ENCODE results near the gene INVS. TPM values are rescaled to one million over a fixed set of nuclear protein-coding genes. Genes with fewer than 3 reads are reported as not detected.

The INVS gene
- total and polyA plus RNA-seq, 2 experiments from 2014 or later = 4.1 to 8.7 TPM

DNA sequence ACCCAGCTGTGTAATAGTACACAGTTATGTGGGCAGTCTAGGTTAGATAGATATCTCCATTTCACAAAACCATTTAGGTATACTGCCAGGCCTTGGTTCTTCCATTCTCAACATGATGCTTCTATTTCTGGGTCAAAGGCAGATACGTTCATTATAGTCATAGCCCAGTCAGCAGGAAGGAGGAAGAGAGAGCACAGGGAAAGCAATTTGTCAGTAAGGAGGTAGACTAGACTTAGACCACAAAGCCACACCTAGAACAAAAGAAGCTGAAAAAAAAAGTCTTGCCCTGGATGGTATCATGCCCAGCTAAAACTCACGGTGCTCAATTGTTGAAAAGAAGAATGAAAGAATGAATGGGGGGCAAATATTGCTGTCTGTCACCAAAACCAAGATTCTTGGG is 7.6 kb downstream of the INVS start:
- Histone ChIP-seq H3F3A (replicated peaks; ENCODE audit: low read depth) (no peaks in the 10 kb centered on the region), H4K20me1 (replicated peaks; ENCODE audit: insufficient read depth) (no peaks in the 10 kb centered on the region), H3K4me2 (no peak overlapping the region), H3K4me1 (ENCODE audit: insufficient read depth) (0 out of 2 replicates have a peak, but pooled peaks cover 6% of the 10 kb centered on the region), H3K4me3 (no peak overlapping the region), H3K9me2 (ENCODE audit: insufficient read depth) (no peaks in the 10 kb centered on the region), H3K79me2 (replicated peaks; ENCODE audit: insufficient read depth) (no peaks in the 10 kb centered on the region), H3K27ac (ENCODE audit: low read depth) (no peak overlapping the region), H3K36me3 (ENCODE audit: insufficient read depth) (no peaks in the 10 kb centered on the region), H3K27me3 (ENCODE audit: insufficient read depth) (no peaks in the 10 kb centered on the region), H2AFZ (no peak overlapping the region)
- H3K4me1 Mint-ChIP-seq = peaks cover 6% of the 10 kb centered on the region; the same call in 2 of the 3 replicates
- no peak overlapping the region for H3K4me3 Mint-ChIP-seq
- DNase-seq (ENCODE audit: low spot score) (no peak), ATAC-seq (no peak)
- H3K9me3 Mint-ChIP-seq = no peaks in the 10 kb centered on the region
- H3K36me3 Mint-ChIP-seq (ENCODE audit: low read depth) = no peaks in the 10 kb centered on the region
- H3K27me3 Mint-ChIP-seq (ENCODE audit: insufficient read depth, low read depth, poor library complexity) = no peaks in the 10 kb centered on the region
- H3K27ac Mint-ChIP-seq = no peak overlapping the region
- TF ChIP-seq EZH2 (IDR thresholded peaks at IDR 0.05; ENCODE audit: low read depth, unreplicated experiment) (no peak), POLR2AphosphoS5 (IDR thresholded peaks at IDR 0.05; ENCODE audit: low read depth) (no peak), STAT1 (IDR thresholded peaks at IDR 0.05; ENCODE audit: unreplicated experiment) (no peak)
- TF ChIP-seq, protein P1, sequence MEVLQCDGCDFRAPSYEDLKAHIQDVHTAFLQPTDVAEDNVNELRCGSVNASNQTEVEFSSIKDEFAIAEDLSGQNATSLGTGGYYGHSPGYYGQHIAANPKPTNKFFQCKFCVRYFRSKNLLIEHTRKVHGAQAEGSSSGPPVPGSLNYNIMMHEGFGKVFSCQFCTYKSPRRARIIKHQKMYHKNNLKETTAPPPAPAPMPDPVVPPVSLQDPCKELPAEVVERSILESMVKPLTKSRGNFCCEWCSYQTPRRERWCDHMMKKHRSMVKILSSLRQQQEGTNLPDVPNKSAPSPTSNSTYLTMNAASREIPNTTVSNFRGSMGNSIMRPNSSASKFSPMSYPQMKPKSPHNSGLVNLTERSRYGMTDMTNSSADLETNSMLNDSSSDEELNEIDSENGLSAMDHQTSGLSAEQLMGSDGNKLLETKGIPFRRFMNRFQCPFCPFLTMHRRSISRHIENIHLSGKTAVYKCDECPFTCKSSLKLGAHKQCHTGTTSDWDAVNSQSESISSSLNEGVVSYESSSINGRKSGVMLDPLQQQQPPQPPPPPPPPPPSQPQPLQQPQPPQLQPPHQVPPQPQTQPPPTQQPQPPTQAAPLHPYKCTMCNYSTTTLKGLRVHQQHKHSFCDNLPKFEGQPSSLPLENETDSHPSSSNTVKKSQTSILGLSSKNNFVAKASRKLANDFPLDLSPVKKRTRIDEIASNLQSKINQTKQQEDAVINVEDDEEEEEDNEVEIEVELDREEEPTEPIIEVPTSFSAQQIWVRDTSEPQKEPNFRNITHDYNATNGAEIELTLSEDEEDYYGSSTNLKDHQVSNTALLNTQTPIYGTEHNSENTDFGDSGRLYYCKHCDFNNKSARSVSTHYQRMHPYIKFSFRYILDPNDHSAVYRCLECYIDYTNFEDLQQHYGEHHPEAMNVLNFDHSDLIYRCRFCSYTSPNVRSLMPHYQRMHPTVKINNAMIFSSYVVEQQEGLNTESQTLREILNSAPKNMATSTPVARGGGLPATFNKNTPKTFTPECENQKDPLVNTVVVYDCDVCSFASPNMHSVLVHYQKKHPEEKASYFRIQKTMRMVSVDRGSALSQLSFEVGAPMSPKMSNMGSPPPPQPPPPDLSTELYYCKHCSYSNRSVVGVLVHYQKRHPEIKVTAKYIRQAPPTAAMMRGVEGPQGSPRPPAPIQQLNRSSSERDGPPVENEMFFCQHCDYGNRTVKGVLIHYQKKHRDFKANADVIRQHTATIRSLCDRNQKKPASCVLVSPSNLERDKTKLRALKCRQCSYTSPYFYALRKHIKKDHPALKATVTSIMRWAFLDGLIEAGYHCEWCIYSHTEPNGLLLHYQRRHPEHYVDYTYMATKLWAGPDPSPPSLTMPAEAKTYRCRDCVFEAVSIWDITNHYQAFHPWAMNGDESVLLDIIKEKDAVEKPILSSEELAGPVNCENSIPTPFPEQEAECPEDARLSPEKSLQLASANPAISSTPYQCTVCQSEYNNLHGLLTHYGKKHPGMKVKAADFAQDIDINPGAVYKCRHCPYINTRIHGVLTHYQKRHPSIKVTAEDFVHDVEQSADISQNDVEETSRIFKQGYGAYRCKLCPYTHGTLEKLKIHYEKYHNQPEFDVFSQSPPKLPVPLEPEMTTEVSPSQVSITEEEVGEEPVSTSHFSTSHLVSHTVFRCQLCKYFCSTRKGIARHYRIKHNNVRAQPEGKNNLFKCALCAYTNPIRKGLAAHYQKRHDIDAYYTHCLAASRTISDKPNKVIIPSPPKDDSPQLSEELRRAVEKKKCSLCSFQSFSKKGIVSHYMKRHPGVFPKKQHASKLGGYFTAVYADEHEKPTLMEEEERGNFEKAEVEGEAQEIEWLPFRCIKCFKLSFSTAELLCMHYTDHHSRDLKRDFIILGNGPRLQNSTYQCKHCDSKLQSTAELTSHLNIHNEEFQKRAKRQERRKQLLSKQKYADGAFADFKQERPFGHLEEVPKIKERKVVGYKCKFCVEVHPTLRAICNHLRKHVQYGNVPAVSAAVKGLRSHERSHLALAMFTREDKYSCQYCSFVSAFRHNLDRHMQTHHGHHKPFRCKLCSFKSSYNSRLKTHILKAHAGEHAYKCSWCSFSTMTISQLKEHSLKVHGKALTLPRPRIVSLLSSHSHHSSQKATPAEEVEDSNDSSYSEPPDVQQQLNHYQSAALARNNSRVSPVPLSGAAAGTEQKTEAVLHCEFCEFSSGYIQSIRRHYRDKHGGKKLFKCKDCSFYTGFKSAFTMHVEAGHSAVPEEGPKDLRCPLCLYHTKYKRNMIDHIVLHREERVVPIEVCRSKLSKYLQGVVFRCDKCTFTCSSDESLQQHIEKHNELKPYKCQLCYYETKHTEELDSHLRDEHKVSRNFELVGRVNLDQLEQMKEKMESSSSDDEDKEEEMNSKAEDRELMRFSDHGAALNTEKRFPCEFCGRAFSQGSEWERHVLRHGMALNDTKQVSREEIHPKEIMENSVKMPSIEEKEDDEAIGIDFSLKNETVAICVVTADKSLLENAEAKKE (CRISPR knock-in tag; IDR thresholded peaks at IDR 0.05) = no peak

DNA sequence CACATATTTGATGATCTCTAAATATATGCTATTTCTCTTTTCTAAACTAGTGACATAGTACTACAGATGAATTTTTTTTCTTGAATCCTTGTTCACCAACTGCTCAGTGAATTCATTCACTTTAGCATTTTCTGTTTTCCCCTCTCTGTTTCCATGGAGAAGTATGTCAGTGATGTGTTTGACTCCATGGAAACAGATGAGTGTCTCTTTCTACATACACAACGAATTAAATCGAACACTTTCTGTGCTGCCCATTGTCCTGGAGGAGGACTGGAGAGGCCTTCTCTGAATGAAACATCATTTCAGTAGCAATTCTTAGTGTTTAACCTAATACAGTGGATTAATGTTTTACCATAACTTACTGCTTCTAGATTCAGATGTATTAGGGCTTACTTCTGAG is 9.5 kb downstream of the INVS start:
- H3K27ac Mint-ChIP-seq = no peak overlapping the region
- H3K4me1 Mint-ChIP-seq = peaks cover 15% of the 10 kb centered on the region; the same call in 2 of the 3 replicates
- no peak overlapping the region for H3K4me3 Mint-ChIP-seq
- Histone ChIP-seq H3K36me3 (ENCODE audit: insufficient read depth) (no peaks in the 10 kb centered on the region), H3K27ac (ENCODE audit: low read depth) (no peak overlapping the region), H3K79me2 (replicated peaks; ENCODE audit: insufficient read depth) (no peaks in the 10 kb centered on the region), H3K4me1 (ENCODE audit: insufficient read depth) (peaks cover 14% of the 10 kb centered on the region; the same call in 1 of the 2 replicates), H2AFZ (no peak overlapping the region), H3K4me3 (no peak overlapping the region), H3K4me2 (no peak overlapping the region), H3F3A (replicated peaks; ENCODE audit: low read depth) (no peaks in the 10 kb centered on the region), H3K27me3 (ENCODE audit: insufficient read depth) (no peaks in the 10 kb centered on the region), H4K20me1 (replicated peaks; ENCODE audit: insufficient read depth) (no peaks in the 10 kb centered on the region), H3K9me2 (ENCODE audit: insufficient read depth) (no peaks in the 10 kb centered on the region)
- ATAC-seq (no peak), DNase-seq (ENCODE audit: low spot score) (no peak)
- TF ChIP-seq, protein P2, sequence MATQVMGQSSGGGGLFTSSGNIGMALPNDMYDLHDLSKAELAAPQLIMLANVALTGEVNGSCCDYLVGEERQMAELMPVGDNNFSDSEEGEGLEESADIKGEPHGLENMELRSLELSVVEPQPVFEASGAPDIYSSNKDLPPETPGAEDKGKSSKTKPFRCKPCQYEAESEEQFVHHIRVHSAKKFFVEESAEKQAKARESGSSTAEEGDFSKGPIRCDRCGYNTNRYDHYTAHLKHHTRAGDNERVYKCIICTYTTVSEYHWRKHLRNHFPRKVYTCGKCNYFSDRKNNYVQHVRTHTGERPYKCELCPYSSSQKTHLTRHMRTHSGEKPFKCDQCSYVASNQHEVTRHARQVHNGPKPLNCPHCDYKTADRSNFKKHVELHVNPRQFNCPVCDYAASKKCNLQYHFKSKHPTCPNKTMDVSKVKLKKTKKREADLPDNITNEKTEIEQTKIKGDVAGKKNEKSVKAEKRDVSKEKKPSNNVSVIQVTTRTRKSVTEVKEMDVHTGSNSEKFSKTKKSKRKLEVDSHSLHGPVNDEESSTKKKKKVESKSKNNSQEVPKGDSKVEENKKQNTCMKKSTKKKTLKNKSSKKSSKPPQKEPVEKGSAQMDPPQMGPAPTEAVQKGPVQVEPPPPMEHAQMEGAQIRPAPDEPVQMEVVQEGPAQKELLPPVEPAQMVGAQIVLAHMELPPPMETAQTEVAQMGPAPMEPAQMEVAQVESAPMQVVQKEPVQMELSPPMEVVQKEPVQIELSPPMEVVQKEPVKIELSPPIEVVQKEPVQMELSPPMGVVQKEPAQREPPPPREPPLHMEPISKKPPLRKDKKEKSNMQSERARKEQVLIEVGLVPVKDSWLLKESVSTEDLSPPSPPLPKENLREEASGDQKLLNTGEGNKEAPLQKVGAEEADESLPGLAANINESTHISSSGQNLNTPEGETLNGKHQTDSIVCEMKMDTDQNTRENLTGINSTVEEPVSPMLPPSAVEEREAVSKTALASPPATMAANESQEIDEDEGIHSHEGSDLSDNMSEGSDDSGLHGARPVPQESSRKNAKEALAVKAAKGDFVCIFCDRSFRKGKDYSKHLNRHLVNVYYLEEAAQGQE (IDR thresholded peaks at IDR 0.05; ENCODE audit: unreplicated experiment) = no peak
- TF ChIP-seq EZH2phosphoT487 (IDR thresholded peaks at IDR 0.05; ENCODE audit: unreplicated experiment) (no peak), JUNB (IDR thresholded peaks at IDR 0.05; ENCODE audit: unreplicated experiment) (no peak), STAT1 (IDR thresholded peaks at IDR 0.05; ENCODE audit: unreplicated experiment) (no peak), ZNF331 (CRISPR knock-in tag; IDR thresholded peaks at IDR 0.05; ENCODE audit: low read depth) (no peak), NANOG (IDR thresholded peaks at IDR 0.05; ENCODE audit: borderline replicate concordance) (no peak)
- TF ChIP-seq, protein P3, sequence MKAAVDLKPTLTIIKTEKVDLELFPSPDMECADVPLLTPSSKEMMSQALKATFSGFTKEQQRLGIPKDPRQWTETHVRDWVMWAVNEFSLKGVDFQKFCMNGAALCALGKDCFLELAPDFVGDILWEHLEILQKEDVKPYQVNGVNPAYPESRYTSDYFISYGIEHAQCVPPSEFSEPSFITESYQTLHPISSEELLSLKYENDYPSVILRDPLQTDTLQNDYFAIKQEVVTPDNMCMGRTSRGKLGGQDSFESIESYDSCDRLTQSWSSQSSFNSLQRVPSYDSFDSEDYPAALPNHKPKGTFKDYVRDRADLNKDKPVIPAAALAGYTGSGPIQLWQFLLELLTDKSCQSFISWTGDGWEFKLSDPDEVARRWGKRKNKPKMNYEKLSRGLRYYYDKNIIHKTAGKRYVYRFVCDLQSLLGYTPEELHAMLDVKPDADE (IDR thresholded peaks at IDR 0.05) = no peak
- H3K27me3 Mint-ChIP-seq (ENCODE audit: insufficient read depth, low read depth, poor library complexity) = peaks cover 3% of the 10 kb centered on the region
- no peaks in the 10 kb centered on the region for H3K9me3 Mint-ChIP-seq
- no peaks in the 10 kb centered on the region for H3K36me3 Mint-ChIP-seq (ENCODE audit: low read depth)

All from GM23338 (cell line).